IMR-90 (cell line): ENCODE measurements around the gene CD2AP. TPM values are rescaled to one million over a fixed set of nuclear protein-coding genes. Genes with fewer than 3 reads are reported as not detected.

Source experiments
- ATAC-seq: fragments of 200-7000 bp; cut with Tn5 transposase; 2 replicates; pipeline ENCODE4 v1.9.1; 2020; ENCODE audit warnings: low read depth, mild to moderate bottlenecking, moderate library complexity
- BruUV-seq: library from RNA; stranded (reverse); fragments of 400-500 nt; replicated peaks from 2 replicates; lab custom pipeline; 2021; lab: Mats Ljungman, UMichigan
- CTCF ChIA-PET: fragments of 300-600 bp; formaldehyde crosslinking; extraction: SDS; loops from one replicate; lab custom pipeline; 2021; ENCODE audit warnings: antibody characterized with exemption; lab: Yijun Ruan, JAX
- POLR2A ChIA-PET: fragments of 300-600 bp; sonication (Branson Sonifier 250); formaldehyde crosslinking; loops from one replicate; lab custom pipeline; 2022; ENCODE audit warnings: antibody characterized with exemption; ENCODE audit not compliant: unreplicated experiment; lab: Charles Lee
- DNase-seq: peaks from one replicate; pipeline ENCODE4 v3.0.0; 2013
- H2AFZ ChIP-seq: replicated peaks from 2 replicates; pipeline ENCODE3; 2013; ENCODE audit warnings: low read length, mild to moderate bottlenecking; ENCODE audit not compliant: poor library complexity
- H2AK5ac ChIP-seq: 2 replicates; pipeline ENCODE4 v1.6.1; 2013; ENCODE audit warnings: low read depth, low read length, inconsistent platforms
- H2AK9ac ChIP-seq: replicated peaks from 2 replicates; pipeline ENCODE3; 2013; ENCODE audit warnings: mild to moderate bottlenecking, low read depth, low read length, moderate library complexity; ENCODE audit not compliant: poor library complexity
- H2BK120ac ChIP-seq: 2 replicates; pipeline ENCODE4 v1.6.1; 2013; ENCODE audit warnings: low read depth, low read length, inconsistent platforms
- H2BK15ac ChIP-seq: 3 replicates; pipeline ENCODE4 v1.6.1; 2013; ENCODE audit warnings: low read depth, low read length, inconsistent platforms
- H2BK20ac ChIP-seq: 2 replicates; pipeline ENCODE4 v1.6.1; 2013; ENCODE audit warnings: low read depth, mild to moderate bottlenecking, inconsistent platforms, low read length, moderate library complexity
- H2BK5ac ChIP-seq: 2 replicates; pipeline ENCODE4 v1.6.1; 2013; ENCODE audit warnings: mild to moderate bottlenecking, low read depth, low read length, inconsistent platforms; ENCODE audit not compliant: poor library complexity, severe bottlenecking
- H3K14ac ChIP-seq: replicated peaks from 2 replicates; pipeline ENCODE4 v1.6.1; 2013; ENCODE audit warnings: low read depth, low read length, inconsistent platforms
- H3K18ac ChIP-seq: 2 replicates; pipeline ENCODE4 v1.6.1; 2013; ENCODE audit warnings: low read depth, low read length, control low read depth
- H3K23ac ChIP-seq: 2 replicates; pipeline ENCODE4 v1.6.1; 2013; ENCODE audit warnings: low read depth, low read length, inconsistent platforms
- H3K27ac ChIP-seq: 2 replicates; pipeline ENCODE4 v1.5.1; 2013; ENCODE audit warnings: mild to moderate bottlenecking, control low read depth, low read length; ENCODE audit not compliant: insufficient read depth
- H3K27me3 ChIP-seq: 2 replicates; pipeline ENCODE4 v1.6.1; 2013; ENCODE audit warnings: low read length; ENCODE audit not compliant: control insufficient read depth, insufficient read depth
- H3K36me3 ChIP-seq: 2 replicates; pipeline ENCODE4 v1.6.1; 2013; ENCODE audit warnings: low read length, mixed read lengths; ENCODE audit not compliant: control insufficient read depth, insufficient read depth
- H3K4ac ChIP-seq: 2 replicates; pipeline ENCODE4 v1.6.1; 2013; ENCODE audit warnings: low read depth, low read length, inconsistent platforms
- H3K4me1 ChIP-seq: 2 replicates; pipeline ENCODE4 v1.6.1; 2013; ENCODE audit warnings: low read length, mixed read lengths; ENCODE audit not compliant: control insufficient read depth, insufficient read depth
- H3K4me2 ChIP-seq: 2 replicates; pipeline ENCODE4 v1.6.1; 2013; ENCODE audit warnings: low read depth, mild to moderate bottlenecking, control low read depth, low read length, moderate library complexity
- H3K4me3 ChIP-seq: 2 replicates; pipeline ENCODE4 v1.5.1; 2013; ENCODE audit warnings: low read depth, mild to moderate bottlenecking, control low read depth, low read length, moderate library complexity; ENCODE audit not compliant: insufficient read depth
- H3K56ac ChIP-seq: 2 replicates; pipeline ENCODE4 v1.6.1; 2013; ENCODE audit warnings: low read length, inconsistent platforms; ENCODE audit not compliant: insufficient read depth; ENCODE audit errors: extremely low read depth
- H3K79me1 ChIP-seq, 2 experiments: 2 replicates each; pipeline ENCODE4 v1.6.1; 2013; ENCODE audit warnings: low read length in 2 of 2, inconsistent platforms in 1 of 2, low read depth in 1 of 2
- H3K9ac ChIP-seq: 2 replicates; pipeline ENCODE4 v1.6.1; 2013; ENCODE audit warnings: low read depth, low read length, control low read depth
- H3K9me1 ChIP-seq: 2 replicates; pipeline ENCODE4 v1.6.1; 2013; ENCODE audit warnings: low read length, inconsistent platforms; ENCODE audit not compliant: insufficient read depth
- H3K9me3 ChIP-seq: 2 replicates; pipeline ENCODE4 v1.6.1; 2013; ENCODE audit warnings: low read length; ENCODE audit not compliant: control insufficient read depth, insufficient read depth
- H4K20me1 ChIP-seq: 2 replicates; pipeline ENCODE4 v1.6.1; 2013; ENCODE audit warnings: low read length, inconsistent platforms; ENCODE audit not compliant: insufficient read depth
- H4K5ac ChIP-seq: 2 replicates; pipeline ENCODE4 v1.6.1; 2013; ENCODE audit warnings: mild to moderate bottlenecking, low read depth, low read length, control low read depth
- H4K8ac ChIP-seq, 2 experiments: 2 replicates each; pipeline ENCODE4 v1.6.1; 2013; ENCODE audit warnings: low read depth in 2 of 2, low read length in 2 of 2, control low read depth in 1 of 2, inconsistent platforms in 1 of 2
- H4K91ac ChIP-seq: 2 replicates; pipeline ENCODE4 v1.6.1; 2013; ENCODE audit warnings: low read depth, low read length, inconsistent platforms; ENCODE audit not compliant: insufficient read depth
- BHLHE40 ChIP-seq: fragments of 150-350 bp; IDR thresholded peaks from 2 replicates; pipeline ENCODE4 v1.6.1; 2016; ENCODE audit warnings: mild to moderate bottlenecking, low read depth, low read length
- CEBPB ChIP-seq: IDR thresholded peaks from 2 replicates; pipeline ENCODE4 v1.6.1; 2012; ENCODE audit warnings: low read depth, low read length, improper control_type of control experiment
- CHD1 ChIP-seq: IDR thresholded peaks from 2 replicates; pipeline ENCODE4 v1.6.1; 2012; ENCODE audit warnings: low read depth, low read length, improper control_type of control experiment
- CTCF ChIP-seq: conservative IDR thresholded peaks from 2 replicates; pipeline ENCODE4 v1.5.1; 2012; ENCODE audit warnings: mild to moderate bottlenecking, low read depth, low read length, improper control_type of control experiment
- FOS ChIP-seq: fragments of 150-350 bp; IDR thresholded peaks from 2 replicates; pipeline ENCODE4 v1.6.1; 2016; ENCODE audit warnings: low read depth, low read length
- MAFK ChIP-seq: IDR thresholded peaks from 2 replicates; pipeline ENCODE4 v1.6.1; 2012; ENCODE audit warnings: low read depth, low read length, improper control_type of control experiment
- MAZ ChIP-seq: IDR thresholded peaks from 2 replicates; pipeline ENCODE4 v1.6.1; 2012; ENCODE audit warnings: low read depth, mild to moderate bottlenecking, low read length, improper control_type of control experiment, moderate library complexity, borderline replicate concordance
- MXI1 ChIP-seq: IDR thresholded peaks from 2 replicates; pipeline ENCODE4 v1.6.1; 2012; ENCODE audit warnings: low read depth, mild to moderate bottlenecking, low read length, moderate library complexity, borderline replicate concordance
- NFE2L2 ChIP-seq: fragments of 150-350 bp; IDR thresholded peaks from 2 replicates; pipeline ENCODE4 v1.6.1; 2016; ENCODE audit warnings: low read depth, mild to moderate bottlenecking, low read length
- POLR2A ChIP-seq: IDR thresholded peaks from 2 replicates; pipeline ENCODE4 v1.6.1; 2012; ENCODE audit warnings: mild to moderate bottlenecking, low read depth, low read length
- RAD21 ChIP-seq: IDR thresholded peaks from 2 replicates; pipeline ENCODE4 v1.6.1; 2012; ENCODE audit warnings: low read length, improper control_type of control experiment
- RCOR1 ChIP-seq: IDR thresholded peaks from 2 replicates; pipeline ENCODE4 v1.6.1; 2012; ENCODE audit warnings: mild to moderate bottlenecking, low read length, improper control_type of control experiment; ENCODE audit not compliant: insufficient replicate concordance
- RFX5 ChIP-seq: IDR thresholded peaks from 2 replicates; pipeline ENCODE4 v1.8.0; 2012; ENCODE audit warnings: low read depth, mild to moderate bottlenecking, low read length, moderate library complexity
- SMC3 ChIP-seq: fragments of 150-350 bp; IDR thresholded peaks from 2 replicates; pipeline ENCODE4 v1.6.1; 2016; ENCODE audit warnings: low read depth, mild to moderate bottlenecking, antibody characterized with exemption, low read length, moderate library complexity
- USF2 ChIP-seq: fragments of 150-350 bp; IDR thresholded peaks from 2 replicates; pipeline ENCODE4 v1.6.1; 2017; ENCODE audit warnings: mild to moderate bottlenecking, antibody characterized with exemption, low read length, low read depth
- WGBS, 2 experiments: methylation state at CpG; one replicate each; pipeline versions ENCODE4 v1.1.5 to v1.1.7; 2013; ENCODE audit warnings: missing lambda C conversion rate in 2 of 2; ENCODE audit not compliant: insufficient read length in 1 of 2; ENCODE audit errors: extremely low coverage in 2 of 2; 5-methylcytosine and 5-hydroxymethylcytosine counted together
- dilution Hi-C: fragments of 300-500 bp; cut with HindIII; formaldehyde crosslinking; loops from one replicate; pipeline ENCODE4 v1.14.3; 2018; ENCODE audit warnings: low sequenced_read_pairs; ENCODE audit not compliant: unreplicated experiment
- in situ Hi-C: fragments of 300-500 bp; cut with MboI; formaldehyde crosslinking; loops from 3 replicates; pipeline ENCODE4 v1.14.3; 2019; ENCODE audit warnings: low sequenced_read_pairs, inconsistent platforms, mixed read lengths
- intact Hi-C: fragments of 100-400 bp; cut with micrococcal nuclease; formaldehyde crosslinking; loops from 2 replicates; pipeline ENCODE4 v1.10.0; 2022
- polyA plus RNA-seq, 3 experiments: library from polyadenylated mRNA; depleted of rRNA; stranded (reverse); fragments of >200 nt; gene quantifications; 2 replicates each; pipeline ENCODE4 v1.2.3, GENCODE V29; 2012; ENCODE audit warnings: low replicate concordance in 1 of 3
- total RNA-seq: library from RNA; depleted of rRNA; stranded (reverse); fragments of >200 nt; gene quantifications from 2 replicates; pipeline ENCODE4 v1.2.3, GENCODE V29; 2012
- TF ChIP-seq, protein P1 (sequence below): fragments of 150-350 bp; IDR thresholded peaks from 2 replicates; pipeline ENCODE4 v1.6.1; 2016; ENCODE audit warnings: low read depth, mild to moderate bottlenecking, low read length, moderate library complexity, borderline replicate concordance

The CD2AP gene
- total and polyA plus RNA-seq, 2 of the 4 experiments (the other 2 are of a cell fraction): 5.3 to 7.5 TPM

- no CpG with 5 or more reads among the region's 2 CpGs for WGBS, 2 experiments
- POLR2A ChIA-PET: no interaction called here
- no peaks in the 10 kb centered on the region for H3K9me3 ChIP-seq
Measured at GRCh38 chr6:47574789-47575188, 97.2 kb downstream of the CD2AP start.

More at GRCh38 chr6:47574789-47575188, 97.2 kb downstream of the CD2AP start:
- dilution Hi-C loops (no loop called here), intact Hi-C loops (no loop called here), in situ Hi-C loops (no loop called here)
- no peak overlapping the region for H2BK15ac ChIP-seq
- no peak overlapping the region for H3K14ac ChIP-seq
- peaks cover 3% of the 10 kb centered on the region for H3K36me3 ChIP-seq
- H3K4ac ChIP-seq: no peak overlapping the region
- H4K20me1 ChIP-seq: no peaks in the 10 kb centered on the region
- no peak overlapping the region for H2AFZ ChIP-seq
- H3K79me1 ChIP-seq: no peaks in the 10 kb centered on the region
- no peak for ATAC-seq
- H2BK20ac ChIP-seq: no peak overlapping the region
- no peak overlapping the region for H3K23ac ChIP-seq
- BruUV-seq: no TSS peak
- no peak overlapping the region for H2BK5ac ChIP-seq
- H4K8ac ChIP-seq: no peak overlapping the region
- no peak overlapping the region for H4K5ac ChIP-seq
- no peak overlapping the region for H3K4me2 ChIP-seq
- no peak for TF ChIP-seq SMC3
- no peak for TF ChIP-seq MXI1
- TF ChIP-seq, protein P1, sequence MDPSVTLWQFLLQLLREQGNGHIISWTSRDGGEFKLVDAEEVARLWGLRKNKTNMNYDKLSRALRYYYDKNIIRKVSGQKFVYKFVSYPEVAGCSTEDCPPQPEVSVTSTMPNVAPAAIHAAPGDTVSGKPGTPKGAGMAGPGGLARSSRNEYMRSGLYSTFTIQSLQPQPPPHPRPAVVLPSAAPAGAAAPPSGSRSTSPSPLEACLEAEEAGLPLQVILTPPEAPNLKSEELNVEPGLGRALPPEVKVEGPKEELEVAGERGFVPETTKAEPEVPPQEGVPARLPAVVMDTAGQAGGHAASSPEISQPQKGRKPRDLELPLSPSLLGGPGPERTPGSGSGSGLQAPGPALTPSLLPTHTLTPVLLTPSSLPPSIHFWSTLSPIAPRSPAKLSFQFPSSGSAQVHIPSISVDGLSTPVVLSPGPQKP: no peak
- TF ChIP-seq POLR2A: no peak
- no peak for TF ChIP-seq CTCF
- no peak for TF ChIP-seq MAFK
- TF ChIP-seq RCOR1: no peak
- no peak for TF ChIP-seq CHD1
- TF ChIP-seq FOS: no peak
- TF ChIP-seq NFE2L2: no peak
- no peak for TF ChIP-seq RFX5
- no peak for TF ChIP-seq BHLHE40
- no peak for TF ChIP-seq MAZ
- TF ChIP-seq RAD21: no peak
- TF ChIP-seq USF2: no peak
- no peak for TF ChIP-seq CEBPB
- no peak overlapping the region for H3K4me3 ChIP-seq
- H3K27me3 ChIP-seq: no peaks in the 10 kb centered on the region
- no peak overlapping the region for H2AK9ac ChIP-seq
- H3K18ac ChIP-seq: no peak overlapping the region
- no peak overlapping the region for H3K27ac ChIP-seq
- no peaks in the 10 kb centered on the region for H3K4me1 ChIP-seq
- no peak overlapping the region for H3K9ac ChIP-seq
- H3K56ac ChIP-seq: no peak overlapping the region
- H4K91ac ChIP-seq: no peak overlapping the region
- no peak for DNase-seq
- H2BK120ac ChIP-seq: no peak overlapping the region
- CTCF ChIA-PET: no interaction called here
- no peaks in the 10 kb centered on the region for H3K9me1 ChIP-seq
- H2AK5ac ChIP-seq: no peak overlapping the region
